NCI-H748 (cell line): Measurements from ENCODE around the gene ARHGAP44.

ENCODE experiments used
- DNase-seq: peaks from one replicate; lab custom pipeline; 2025; ENCODE audit not compliant: unreplicated experiment; lab: John Stamatoyannopoulos, UW

The ARHGAP44 gene

DNA sequence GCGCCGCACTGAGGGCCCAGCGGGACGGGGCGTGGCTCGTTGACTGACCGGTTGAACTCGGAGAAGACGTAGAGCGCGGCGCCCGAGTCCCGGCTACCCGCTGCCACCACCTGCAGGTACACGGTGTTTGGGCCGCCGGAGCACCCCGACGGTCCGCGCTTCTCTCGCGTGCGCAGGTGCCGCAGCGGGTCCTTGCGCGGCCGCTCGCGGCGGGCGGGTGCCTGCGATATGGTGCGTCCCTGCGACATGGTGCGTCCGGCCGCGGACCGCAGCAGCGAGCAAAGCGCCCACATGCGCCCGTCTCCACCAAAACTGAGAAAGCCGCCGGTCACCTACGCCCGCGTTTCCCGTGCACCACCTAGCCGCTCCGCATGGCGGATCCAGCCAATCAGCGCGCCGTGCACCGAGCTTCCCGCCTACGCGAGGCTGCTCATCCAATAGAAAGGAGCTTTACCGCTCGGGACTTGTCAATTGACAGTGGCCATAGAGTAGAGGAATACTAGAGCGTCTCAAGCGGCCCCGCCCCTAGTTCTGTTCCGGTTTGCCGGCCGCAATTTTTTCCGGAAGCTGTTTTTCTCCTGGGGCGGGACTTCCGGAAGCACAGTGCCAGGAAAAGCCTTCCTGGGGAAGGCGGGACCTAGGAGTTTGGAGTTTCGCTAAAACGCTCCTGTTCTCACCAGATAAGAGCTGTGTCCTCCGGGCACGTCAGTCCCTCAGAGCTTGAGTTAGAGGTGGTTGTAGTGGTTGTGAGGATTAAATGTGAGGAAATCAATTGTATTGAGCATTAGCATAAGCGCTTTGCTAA, 228.6 kb downstream of the ARHGAP44 start, which contains the start of gene ELAC2:
Gene ELAC2, minus strand, starts transcription at position 373 of the 805 bp plus-strand sequence. Its CDS starts 80 bp downstream, at position 293.
- DNase-seq, result peak; percentile 100

DNA sequence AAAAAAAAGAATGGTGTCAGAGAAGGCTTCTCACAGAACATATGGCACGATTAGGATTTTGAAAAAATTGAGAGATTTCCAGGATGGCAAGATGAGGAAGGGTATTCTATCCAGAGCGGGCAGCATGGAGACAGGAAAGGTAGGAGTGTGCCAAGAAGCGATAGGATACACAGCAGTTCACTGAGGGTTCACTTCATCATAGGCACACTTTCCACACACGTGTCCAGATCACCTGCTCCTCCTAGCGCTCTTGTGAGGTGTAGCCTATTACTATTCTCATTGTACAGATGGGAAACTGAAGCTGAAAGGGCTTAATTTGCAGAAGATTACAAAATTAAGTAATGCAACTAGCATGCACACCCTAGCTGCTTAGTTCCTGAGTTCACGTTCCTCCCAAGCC, 234.7 kb downstream of the ARHGAP44 start:
- peak; percentile 22 for DNase-seq

DNA sequence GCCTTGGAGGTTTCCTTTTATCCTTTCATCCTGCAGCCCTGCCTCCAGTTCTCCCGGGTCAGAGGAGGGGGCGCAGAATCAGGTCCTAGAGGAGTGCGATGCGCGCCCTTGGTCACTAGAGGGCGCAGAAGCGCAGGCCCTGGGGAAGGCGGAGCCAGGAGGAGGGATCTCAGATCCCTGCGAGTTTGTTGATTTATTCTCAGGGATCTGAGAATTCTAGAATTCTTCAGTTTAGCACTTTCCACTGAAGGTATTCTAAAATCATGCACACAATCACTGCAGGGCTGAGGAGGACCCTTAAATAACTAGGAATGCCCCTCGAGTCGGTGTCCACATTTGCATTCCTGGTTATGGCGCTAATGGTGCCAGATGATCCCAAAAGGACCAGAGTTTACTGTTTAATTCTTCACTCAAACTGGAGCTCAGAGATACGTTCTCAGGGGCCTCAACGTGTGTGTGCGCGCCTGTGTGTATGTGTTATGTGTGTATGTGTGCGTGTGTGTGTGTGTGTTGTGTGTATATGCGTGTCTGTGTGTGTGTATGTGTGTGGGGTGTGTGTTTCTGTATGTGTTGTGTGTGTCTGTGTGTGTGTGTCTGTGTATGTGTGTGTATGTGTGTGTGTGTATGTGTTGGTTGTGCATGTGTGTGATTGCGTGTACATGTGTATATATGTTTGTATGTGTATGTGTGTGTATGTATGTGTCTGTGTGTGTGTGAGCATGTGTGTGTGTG, 235.4 kb downstream of the ARHGAP44 start:
- DNase-seq, result peak; percentile 72

DNA sequence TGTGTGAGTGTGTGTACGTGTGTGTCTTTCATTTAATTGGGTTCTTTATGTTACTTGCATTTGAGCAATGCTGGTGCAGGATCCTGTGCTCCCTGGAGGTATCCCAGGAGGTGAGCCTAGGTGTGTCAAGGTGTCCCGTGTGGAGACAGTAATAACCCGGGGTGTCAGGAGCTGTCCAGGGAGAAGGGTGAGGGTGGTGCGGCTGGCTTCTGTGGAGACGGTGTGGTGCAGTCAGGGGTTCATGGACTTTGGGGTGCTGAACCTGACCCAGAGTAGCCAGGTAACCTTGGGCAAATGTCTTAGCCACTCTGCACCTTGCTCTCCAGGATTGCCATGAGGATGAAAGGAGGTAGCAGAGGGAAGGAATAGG, 235.9 kb downstream of the ARHGAP44 start:
- DNase-seq, result no peak

DNA sequence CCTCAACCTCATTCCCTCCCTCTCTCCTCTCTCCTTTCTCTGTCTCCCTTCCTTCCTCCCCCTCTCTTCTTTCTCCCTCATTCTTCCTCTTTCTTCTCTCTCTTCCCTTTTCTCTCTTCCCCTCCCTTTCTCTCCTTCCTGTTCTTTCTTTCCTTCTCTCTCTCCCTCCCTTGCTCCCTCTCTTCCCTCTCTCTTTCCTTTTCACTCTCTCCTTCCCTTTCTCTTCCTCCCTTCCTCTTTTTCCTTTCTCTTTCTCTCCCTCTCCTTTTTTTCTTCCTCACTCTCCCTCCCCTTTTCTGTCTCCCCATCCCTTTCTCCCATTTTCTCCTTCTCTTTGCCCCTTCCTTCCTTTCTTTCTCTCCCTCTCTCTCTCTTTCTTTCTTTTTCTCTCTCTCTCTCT, 236.4 kb downstream of the ARHGAP44 start:
- DNase-seq, result no peak

DNA sequence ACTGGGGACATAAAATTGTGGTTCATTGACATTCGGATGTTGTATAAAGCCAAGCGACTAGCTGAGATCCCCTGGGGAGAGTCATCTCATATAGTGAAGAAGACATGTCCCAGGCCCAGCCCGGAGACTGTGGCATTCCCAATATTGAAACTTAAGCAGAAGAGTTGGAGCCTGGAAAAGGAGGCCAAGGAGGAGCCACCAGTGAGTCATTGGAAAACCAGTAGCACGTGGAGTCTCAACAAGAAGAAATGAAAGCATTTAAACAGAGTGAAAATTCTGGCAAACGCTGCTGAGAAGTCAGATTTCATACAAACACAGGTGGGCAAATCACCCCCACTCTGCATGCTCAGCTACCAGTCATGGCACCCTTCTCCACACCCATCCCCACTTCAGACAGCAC, 237.9 kb downstream of the ARHGAP44 start:
- DNase-seq, result no peak

DNA sequence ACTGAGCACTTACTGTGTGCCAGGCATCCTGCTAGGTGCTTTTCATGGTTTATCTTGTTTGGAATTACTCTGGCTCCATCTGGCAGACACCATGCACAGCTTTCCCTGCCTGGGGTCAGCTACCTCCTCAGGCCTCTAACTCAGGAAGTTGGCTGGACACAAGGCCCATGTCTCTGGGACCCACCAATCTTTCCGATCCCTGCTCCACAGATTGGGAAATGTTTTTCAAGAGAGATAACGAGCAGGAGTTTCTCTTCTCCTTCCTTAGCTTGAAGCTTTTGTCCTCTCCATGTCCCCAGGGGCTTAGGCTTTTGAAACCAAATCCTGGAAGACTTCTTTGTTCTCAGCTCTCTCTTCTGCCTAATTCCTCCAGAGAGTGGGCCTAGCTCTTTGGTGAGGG, 240.0 kb downstream of the ARHGAP44 start:
- no peak for DNase-seq

DNA sequence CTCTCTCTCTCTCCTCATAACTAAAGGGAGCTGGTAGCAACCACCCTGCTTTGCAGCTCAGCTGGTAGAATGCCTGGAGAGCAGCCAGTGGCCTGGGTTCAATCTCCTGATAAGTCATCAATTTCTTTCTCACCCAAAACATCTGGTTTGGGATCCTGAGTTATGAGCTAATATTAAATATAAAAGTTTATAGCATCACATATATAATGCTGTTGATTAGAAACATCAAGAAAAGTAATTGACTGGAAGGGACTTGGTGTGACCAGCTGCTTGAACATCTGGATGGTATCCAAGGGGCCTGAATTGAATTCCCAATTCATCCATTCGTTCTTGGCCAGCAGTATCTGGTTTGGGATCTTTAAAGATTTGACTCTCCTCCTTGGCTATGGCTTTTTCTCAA, 240.8 kb downstream of the ARHGAP44 start:
- DNase-seq, result no peak

DNA sequence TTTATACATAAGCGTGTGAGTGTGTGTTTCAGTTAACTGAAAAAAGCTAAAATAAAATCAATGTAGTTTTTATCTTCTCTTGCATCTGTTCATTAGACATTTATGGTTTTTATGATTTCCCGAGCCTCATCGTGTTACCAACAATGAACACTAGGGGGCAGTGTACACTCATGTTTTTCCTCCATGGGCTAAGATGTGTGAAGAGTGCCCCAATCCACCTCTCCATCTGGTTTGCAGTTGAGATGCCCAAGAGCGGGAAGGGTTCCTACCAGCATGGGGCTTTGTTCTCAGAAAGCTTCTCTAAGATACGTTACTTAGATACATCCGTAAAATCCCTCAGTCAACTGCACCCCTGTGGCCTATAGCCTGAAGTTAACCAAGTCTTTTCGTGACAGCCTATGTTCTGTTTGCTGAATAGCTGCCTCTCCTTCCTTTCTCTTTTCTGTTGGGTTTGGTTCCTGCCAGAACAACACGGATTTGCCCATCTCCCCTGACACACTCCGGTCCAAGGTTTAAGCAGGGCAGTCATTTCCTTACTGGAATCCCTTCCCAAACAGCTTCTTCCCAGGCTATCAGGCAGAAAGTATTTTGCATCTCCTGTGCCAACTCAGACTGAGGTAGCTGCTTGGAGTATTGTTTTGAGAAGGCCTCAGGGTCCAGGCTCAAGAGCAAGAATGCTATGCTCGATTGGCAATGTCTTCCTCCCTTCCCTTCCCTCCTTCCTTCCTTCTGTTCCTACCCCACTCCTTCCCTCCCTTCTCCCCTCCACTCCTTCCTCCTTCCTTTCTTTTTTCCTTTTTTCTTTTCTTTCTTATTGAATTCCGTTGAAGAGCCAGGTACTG, 241.4 kb downstream of the ARHGAP44 start:
- peak; percentile 69 for DNase-seq

DNA sequence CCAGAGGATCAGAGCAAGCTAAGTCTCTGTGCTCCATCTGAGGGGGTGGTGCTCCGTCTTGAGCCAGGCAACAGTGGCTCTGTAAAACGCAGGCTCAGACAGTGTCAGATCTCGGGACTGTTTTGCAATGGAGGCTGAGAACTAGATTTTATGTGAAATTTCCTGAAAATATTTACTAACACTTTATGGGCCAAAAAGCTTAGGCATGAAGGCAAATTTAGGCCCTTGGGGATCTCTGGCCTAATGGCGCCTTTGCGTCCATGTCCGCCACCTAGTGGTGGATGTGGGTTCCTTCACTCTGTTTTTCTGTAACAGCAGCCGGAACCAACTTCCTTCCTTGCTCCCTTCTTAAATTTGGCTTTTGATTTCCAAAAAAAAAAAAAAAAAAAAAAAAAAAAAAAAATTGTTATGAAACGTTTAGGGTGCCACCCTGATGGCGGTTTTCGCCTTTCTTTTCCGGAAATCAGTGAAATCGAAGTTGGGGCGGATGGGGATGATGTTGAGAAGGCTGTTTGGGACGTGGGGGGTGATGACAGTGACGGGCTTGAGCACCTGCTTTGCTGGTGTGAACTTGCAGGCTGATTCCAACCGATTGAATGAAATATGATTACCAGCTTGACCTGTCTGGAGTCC, 242.5 kb downstream of the ARHGAP44 start:
- DNase-seq, result peak; percentile 60

DNA sequence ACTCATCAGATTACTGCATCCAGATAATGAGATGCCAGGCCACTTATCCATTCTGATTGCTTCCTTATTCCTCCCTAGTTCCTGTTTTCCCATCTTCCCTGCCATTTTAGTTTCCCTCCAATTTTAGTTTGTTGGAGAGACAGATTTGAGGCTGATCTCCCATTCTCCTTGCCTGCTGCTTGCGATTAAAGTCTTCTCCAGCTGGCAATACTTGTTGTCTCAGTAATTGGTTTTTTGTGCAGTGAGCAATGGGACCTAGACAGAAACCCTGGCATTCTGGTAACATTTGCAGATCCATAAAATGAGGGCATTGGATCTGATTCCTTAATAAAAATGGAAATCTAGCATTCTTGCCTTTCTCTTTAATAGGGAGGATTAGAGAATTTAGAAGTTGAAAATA, 246.1 kb downstream of the ARHGAP44 start:
- DNase-seq, result no peak

DNA sequence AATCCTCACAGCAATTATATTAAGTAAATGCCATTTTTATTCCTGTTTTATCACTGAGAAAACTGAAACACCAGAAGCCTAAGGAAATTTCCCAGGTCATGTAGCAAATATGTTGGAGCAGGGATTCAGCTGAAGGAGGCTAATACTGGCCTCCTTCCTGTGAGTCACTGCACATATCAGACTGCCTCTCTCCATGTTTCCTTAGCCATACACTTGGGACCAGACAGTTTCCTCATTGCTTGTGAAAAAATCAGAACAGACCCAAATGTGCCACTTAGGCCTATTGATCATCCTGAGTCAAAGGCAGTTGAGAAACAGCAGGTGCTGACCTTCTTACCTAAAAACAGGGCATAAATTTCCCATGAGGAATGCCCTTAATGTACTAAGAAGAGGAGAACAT, 247.5 kb downstream of the ARHGAP44 start:
- no peak for DNase-seq

DNA sequence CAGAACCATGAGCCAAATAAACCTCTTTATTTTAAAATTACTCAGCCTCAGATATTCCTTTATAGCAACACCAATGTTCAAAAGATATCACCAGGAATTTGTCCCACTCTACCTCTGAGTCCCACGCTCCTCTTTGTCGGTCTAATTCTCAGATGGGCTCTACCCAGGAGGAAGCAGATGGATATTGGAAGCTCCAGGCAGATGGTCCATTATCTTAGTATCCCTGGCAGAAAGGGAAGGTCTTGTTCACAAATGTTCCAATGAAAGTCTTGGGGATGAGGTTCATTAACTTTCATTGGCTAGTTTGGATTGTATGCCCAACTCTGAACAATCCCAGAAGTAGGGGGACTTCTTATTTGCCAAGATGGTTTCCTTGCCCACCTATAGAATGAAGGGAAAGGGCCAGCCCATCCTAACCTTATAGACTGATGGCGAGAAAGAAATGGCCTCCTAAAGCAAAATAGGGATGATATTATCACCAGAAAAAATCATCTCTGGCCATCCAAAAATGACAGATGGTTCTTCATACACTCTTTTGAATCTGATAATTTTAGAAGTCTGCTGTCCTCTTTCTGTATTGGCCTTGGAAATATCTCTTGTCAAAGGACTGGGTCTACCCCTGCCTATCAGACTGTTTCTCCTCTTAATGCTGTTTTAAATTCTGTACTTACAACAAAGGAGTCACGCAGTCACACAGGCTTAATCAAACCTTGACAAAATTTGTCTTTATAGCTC, 249.8 kb downstream of the ARHGAP44 start:
- no peak for DNase-seq
